Measurements from ENCODE around the gene HIRA.

The HIRA gene

DNA sequence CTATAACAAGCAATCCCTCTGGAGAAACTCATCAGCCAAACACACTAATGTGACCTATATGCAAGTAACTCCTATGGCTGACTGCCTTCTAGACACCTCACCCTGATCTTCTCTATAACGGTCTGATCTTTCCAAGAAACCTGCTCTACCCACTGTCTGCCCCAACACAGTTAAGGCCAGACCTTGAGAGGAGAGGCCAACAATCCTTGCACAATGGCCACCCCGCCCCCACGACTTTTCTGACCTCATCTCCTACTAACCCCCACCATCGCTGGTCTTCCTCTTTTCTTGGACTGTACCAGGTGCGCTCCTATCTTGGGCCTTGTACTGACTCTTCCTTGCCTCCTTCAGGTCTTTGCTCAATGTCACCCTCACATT is 12.5 kb downstream of the HIRA start:
- DNase-seq (ENCODE audit: insufficient read length), result no peak
- no peak for TF ChIP-seq TAF1 (IDR thresholded peaks at IDR 0.05; ENCODE audit: borderline replicate concordance, low read depth, low read length)
- no peak for FAIRE-seq

DNA sequence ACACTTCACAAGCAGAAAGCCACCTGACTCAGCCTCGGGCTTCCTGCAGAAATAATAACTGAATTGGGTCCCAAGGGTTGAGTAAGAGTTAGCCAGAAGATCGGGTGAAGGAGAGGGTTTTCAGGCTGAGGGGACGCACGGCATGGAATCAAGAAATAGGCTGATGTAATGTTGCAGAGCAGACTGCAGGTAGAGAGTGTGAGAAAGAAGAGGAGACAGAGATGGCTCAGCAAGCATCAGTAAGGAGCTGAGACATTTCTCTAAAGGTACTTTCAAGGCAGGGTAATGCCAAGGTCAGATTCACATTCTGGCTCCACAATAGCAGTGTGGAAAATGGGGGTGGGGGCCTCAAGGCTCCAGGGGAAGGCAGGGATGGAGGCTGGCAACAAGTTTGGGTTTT is 18.6 kb downstream of the HIRA start:
- TF ChIP-seq TAF1 (IDR thresholded peaks at IDR 0.05; ENCODE audit: borderline replicate concordance, low read depth, low read length) (no peak), POLR2AphosphoS5 (IDR thresholded peaks at IDR 0.05; ENCODE audit: low read depth, low read length) (0 out of 2 replicates have a peak, but pooled peaks have one; percentile 49)
- DNase-seq (ENCODE audit: insufficient read length) (no peak), FAIRE-seq (no peak)

DNA sequence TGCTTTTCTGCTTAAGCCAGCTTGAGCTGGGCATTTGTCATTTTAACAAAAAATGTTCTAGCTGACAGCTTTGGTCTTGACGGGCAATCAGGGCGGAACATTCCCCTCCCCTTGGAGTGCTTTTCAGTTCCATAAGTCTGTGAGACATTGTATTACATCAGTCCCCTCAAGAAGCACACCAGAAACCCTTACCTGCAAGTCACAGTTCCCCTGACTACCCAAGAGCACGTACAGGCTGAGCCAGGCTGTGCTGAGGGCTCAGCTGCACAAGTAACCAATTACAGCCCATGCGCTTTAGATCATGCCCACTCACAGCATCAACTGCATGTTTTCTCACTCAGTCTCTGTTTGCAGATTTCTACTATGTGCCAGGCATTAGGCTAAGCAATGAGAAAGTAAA is 19.1 kb downstream of the HIRA start:
- FAIRE-seq, result no peak

DNA sequence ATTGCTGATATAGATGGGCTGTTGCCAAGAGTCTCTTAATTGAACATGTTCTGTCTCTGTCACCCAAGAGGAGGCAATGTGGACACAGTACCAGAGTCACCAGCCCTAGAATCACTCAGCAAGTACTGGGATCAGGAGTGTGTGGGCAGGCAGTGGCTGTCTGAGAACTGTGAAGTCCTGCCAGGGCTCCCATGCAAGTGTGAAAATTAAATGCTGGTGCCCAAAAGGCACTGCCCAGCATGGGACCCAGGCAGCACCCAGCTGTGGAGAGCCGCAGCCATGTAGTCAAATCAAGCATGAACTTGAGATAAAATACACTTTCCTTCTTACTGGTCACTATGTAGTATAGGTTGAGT is 19.9 kb downstream of the HIRA start:
- FAIRE-seq, result no peak
- no peak for TF ChIP-seq POLR2A (IDR thresholded peaks at IDR 0.05; ENCODE audit: low read depth, low read length)
- TF ChIP-seq TAF1 (IDR thresholded peaks at IDR 0.05; ENCODE audit: borderline replicate concordance, low read depth, low read length), result no peak
- TF ChIP-seq POLR2AphosphoS5 (IDR thresholded peaks at IDR 0.05; ENCODE audit: low read depth, low read length), result no peak
- no peak for DNase-seq (ENCODE audit: insufficient read length)

More for the DNA sequence above, 19.1 kb downstream of the HIRA start:
- TF ChIP-seq POLR2A (IDR thresholded peaks at IDR 0.05; ENCODE audit: low read depth, low read length) (no peak), POLR2AphosphoS5 (IDR thresholded peaks at IDR 0.05; ENCODE audit: low read depth, low read length) (no peak), TAF1 (IDR thresholded peaks at IDR 0.05; ENCODE audit: borderline replicate concordance, low read depth, low read length) (no peak)
- no peak for DNase-seq (ENCODE audit: insufficient read length)

DNA sequence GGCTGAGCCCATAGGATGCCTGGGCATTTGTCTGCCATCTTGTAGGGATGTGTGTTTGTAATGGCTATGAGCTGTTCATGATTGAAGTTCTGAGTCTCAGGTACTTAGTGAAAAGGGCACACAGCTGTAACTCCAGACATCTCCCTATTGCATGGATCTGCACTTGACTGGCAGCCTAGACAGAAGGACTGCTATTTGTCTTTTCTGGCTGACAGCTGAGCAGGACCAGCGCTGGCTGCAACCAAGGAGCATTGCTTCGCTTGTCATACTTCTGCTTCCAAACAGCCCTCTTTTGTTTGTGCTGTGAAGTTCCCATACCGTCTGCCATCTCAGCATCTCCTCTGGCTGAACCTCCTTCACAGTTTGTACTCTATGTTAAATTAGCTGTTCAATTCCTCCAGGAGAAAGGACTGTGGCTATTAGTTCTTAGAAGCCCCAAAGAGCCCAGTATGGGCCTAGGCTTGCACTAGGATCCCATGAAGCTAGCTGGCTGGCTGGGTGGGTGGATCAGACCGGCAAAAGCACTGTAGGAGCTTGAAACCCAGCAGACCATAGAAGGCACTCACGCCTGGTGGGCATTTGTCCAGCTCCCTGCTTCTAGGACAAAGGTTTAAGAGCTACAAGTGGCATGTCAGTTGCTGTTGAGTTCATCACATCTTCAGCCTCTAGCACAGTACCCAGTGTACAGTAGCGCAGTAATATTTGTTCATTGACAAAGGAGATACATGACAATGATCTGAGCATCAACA is 20.4 kb downstream of the HIRA start:
- DNase-seq (ENCODE audit: insufficient read length), result no peak
- no peak for TF ChIP-seq POLR2AphosphoS5 (IDR thresholded peaks at IDR 0.05; ENCODE audit: low read depth, low read length)
- TF ChIP-seq TAF1 (IDR thresholded peaks at IDR 0.05; ENCODE audit: borderline replicate concordance, low read depth, low read length), result no peak
- TF ChIP-seq POLR2A (IDR thresholded peaks at IDR 0.05; ENCODE audit: low read depth, low read length), result no peak
- no peak for FAIRE-seq

DNA sequence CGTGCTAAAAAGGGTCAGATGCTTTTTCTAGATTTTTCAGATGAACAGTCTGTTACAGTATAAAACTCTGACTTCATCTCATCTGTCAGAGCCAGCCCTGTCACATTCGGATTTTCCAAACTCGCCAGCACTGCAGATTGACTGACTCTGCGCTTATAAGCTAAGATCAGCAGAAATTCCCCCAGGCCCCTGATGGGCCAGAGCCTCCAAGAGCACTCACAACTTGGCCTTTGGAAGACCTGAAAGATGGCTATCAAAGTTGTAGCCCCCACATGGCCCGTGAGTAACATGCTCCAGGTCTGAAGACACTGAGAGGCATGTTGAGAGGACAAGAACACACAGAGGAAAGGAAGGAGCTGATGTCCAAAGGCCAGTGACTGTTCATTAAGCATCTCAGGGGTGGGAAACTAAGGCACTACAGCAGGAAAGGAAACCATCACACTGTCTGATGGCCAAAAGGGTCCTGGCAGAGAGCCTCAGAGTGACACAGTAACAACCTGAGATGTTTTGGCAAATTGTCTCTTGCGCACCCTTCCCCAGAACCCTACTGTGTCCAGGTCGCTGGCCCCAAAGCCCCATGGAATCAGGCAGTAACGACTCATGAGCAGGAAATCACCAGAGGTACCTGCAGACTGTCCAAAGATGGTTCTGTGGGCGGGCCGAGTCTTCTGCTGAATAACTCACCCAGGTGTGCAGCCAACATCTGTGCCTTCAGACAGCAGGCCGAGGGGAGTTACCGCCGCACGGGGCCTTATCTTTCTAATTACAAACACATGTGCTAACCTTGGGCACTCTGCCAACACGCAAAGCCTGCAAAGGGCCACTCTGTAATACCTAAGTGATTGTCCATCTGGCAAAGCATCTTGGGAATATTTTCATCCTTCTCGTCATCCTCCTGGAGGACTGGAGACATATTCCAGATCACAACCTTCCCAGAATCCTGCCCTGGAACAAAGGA is 23.6 kb downstream of the HIRA start:
- FAIRE-seq, result no peak
- TF ChIP-seq POLR2A (IDR thresholded peaks at IDR 0.05; ENCODE audit: low read depth, low read length), result no peak
- no peak for TF ChIP-seq POLR2AphosphoS5 (IDR thresholded peaks at IDR 0.05; ENCODE audit: low read depth, low read length)
- no peak for TF ChIP-seq TAF1 (IDR thresholded peaks at IDR 0.05; ENCODE audit: borderline replicate concordance, low read depth, low read length)
- no peak for DNase-seq (ENCODE audit: insufficient read length)

DNA sequence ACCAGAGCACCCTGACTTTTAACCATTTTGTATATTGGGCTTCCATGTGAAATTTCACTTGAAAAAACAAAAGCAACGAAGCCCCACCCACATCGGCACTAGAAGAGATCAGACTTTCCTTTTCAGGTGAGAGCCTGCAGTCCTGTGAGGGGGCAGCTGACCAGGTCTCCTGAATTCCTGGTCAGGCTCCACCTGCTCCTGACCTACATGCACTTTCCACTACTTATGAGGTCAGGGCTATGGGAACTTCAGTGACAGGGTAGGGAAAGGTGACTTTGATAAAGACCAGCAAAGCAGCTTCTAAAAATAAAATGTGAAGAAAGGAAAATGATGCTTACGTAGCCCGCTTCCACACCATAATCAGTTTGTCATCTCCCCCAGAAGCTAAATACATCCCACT is 24.7 kb downstream of the HIRA start:
- DNase-seq (ENCODE audit: insufficient read length) (no peak), FAIRE-seq (no peak)
- TF ChIP-seq POLR2AphosphoS5 (IDR thresholded peaks at IDR 0.05; ENCODE audit: low read depth, low read length), result no peak
- TF ChIP-seq POLR2A (IDR thresholded peaks at IDR 0.05; ENCODE audit: low read depth, low read length), result no peak
- TF ChIP-seq TAF1 (IDR thresholded peaks at IDR 0.05; ENCODE audit: borderline replicate concordance, low read depth, low read length), result no peak

DNA sequence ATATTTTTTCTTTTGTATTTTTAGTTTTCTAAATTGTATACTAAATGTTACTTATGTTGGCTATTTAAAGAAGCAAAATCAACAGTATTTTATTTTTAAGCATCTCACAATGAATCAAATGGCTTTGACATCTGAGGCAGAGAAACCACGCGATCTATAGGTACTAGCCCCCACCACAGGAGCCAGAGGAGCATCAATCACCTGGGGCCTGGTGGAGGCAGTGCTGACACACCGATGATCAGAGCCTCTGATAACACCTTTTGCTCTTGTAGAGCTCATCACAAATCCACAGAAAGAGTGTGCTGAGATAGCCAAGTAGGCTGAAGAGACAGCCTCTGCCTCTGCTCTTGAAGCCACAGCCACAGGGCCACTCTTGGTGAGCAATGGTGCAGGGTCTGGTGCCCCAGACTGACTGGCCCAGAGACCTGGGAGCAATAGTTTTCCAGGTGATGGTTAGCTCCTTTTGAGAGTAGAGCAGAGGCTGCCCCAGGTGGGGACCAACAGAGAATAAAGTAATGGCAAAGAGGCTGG is 25.2 kb downstream of the HIRA start:
- no peak for DNase-seq (ENCODE audit: insufficient read length)
- FAIRE-seq, result no peak
- no peak for TF ChIP-seq POLR2A (IDR thresholded peaks at IDR 0.05; ENCODE audit: low read depth, low read length)
- no peak for TF ChIP-seq POLR2AphosphoS5 (IDR thresholded peaks at IDR 0.05; ENCODE audit: low read depth, low read length)
- TF ChIP-seq TAF1 (IDR thresholded peaks at IDR 0.05; ENCODE audit: borderline replicate concordance, low read depth, low read length), result no peak

DNA sequence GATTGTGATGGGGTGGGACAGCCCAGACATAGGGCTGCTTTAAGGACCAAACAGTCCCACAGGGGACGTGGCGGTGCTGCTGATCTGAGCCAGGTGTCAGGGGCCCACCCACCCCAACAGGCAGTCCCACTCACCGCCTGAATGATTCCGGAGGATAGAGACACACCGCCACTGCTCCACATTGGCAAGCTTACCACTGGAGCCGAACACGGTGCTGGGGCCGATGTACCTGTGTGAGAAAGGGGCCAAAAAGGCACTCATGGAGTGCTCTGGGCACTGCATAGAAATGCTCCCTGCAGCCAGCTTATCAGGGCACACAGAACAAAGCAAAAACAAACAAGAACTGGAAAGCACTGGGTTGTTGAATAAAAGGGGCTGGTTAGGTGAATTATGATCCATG is 25.9 kb downstream of the HIRA start:
- DNase-seq (ENCODE audit: insufficient read length) (no peak), FAIRE-seq (no peak)

DNA sequence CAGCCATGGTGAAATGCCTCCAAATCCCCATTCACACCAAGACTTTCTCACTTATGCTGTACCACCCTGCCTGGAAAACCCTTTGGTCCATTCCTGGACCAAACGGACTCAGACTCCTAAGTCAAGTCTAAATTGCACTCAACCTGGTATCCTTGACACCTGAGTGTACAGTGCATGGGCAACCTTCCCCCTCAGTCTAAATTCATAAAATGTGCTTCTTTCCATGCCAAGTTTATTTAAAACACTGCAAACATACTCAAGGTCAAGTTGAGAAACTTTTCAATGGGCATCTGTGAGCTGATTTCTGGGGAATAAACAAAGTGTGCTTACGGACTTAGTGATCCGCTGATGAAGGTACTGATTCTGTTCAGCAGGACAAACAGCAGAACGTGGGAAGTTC is 26.4 kb downstream of the HIRA start:
- TF ChIP-seq POLR2AphosphoS5 (IDR thresholded peaks at IDR 0.05; ENCODE audit: low read depth, low read length), result no peak
- no peak for TF ChIP-seq TAF1 (IDR thresholded peaks at IDR 0.05; ENCODE audit: borderline replicate concordance, low read depth, low read length)
- no peak for TF ChIP-seq POLR2A (IDR thresholded peaks at IDR 0.05; ENCODE audit: low read depth, low read length)
- DNase-seq (ENCODE audit: insufficient read length) (no peak), FAIRE-seq (no peak)

More for the DNA sequence above, 25.9 kb downstream of the HIRA start:
- TF ChIP-seq POLR2A (IDR thresholded peaks at IDR 0.05; ENCODE audit: low read depth, low read length) (no peak), POLR2AphosphoS5 (IDR thresholded peaks at IDR 0.05; ENCODE audit: low read depth, low read length) (no peak), TAF1 (IDR thresholded peaks at IDR 0.05; ENCODE audit: borderline replicate concordance, low read depth, low read length) (no peak)

DNA sequence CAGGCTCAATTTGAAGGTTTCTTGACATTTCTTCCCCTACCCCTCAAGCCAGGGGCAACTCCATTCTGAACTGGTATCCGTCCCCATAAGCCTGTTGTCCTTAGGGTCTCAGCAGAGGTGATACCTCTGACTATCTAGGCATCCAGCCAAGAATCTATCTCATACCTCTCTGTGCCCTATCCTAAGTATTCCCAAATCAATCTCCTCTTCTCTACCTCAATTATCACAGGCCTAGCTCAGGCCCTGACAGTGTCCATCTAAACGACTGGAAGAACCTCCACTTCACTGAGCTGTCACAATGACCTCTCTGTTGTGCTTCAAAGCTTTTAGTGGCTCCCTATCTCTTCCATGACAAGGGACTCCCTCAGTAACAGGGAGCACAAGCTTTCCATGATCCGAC is 26.9 kb downstream of the HIRA start:
- TF ChIP-seq POLR2A (IDR thresholded peaks at IDR 0.05; ENCODE audit: low read depth, low read length), result no peak
- TF ChIP-seq TAF1 (IDR thresholded peaks at IDR 0.05; ENCODE audit: borderline replicate concordance, low read depth, low read length), result no peak
- TF ChIP-seq POLR2AphosphoS5 (IDR thresholded peaks at IDR 0.05; ENCODE audit: low read depth, low read length), result no peak
- DNase-seq (ENCODE audit: insufficient read length) (no peak), FAIRE-seq (no peak)
